Ramos (cell line): Measurements from ENCODE around the gene AHCTF1.

Experiments used
- in situ Hi-C: fragments of 300-500 bp; cut with MboI; formaldehyde crosslinking; loops from one replicate; pipeline ENCODE4 v1.14.3; 2022; ENCODE audit warnings: low sequenced_read_pairs; ENCODE audit not compliant: unreplicated experiment

The AHCTF1 gene

GRCh38 chr1:246931549-246932365 is at the start of gene AHCTF1:
Gene AHCTF1 (minus strand): TSS chr1:246931948. CDS start chr1:246918370, 13,578 bp downstream.
- in situ Hi-C loops, result no loop called here

- in situ Hi-C loops, result no loop called here
Measured at GRCh38 chr1:246978785-246979184, 47.0 kb upstream of the AHCTF1 start.

- in situ Hi-C loops, result no loop called here
Measured at GRCh38 chr1:246978281-246978680, 46.5 kb upstream of the AHCTF1 start.

- in situ Hi-C loops, result no loop called here
Measured at GRCh38 chr1:246971969-246972368, 40.2 kb upstream of the AHCTF1 start.

GRCh38 chr1:246971090-246971721 is 39.5 kb upstream of the AHCTF1 start:
- in situ Hi-C loops, result no loop called here

- in situ Hi-C loops, result no loop called here
Measured at GRCh38 chr1:246969621-246970020, 37.9 kb upstream of the AHCTF1 start.

- in situ Hi-C loops, result no loop called here
Measured at GRCh38 chr1:246966502-246966901, 34.8 kb upstream of the AHCTF1 start.

- in situ Hi-C loops, result no loop called here
Measured at GRCh38 chr1:246959944-246960693, 28.4 kb upstream of the AHCTF1 start.

GRCh38 chr1:246954126-246954525 is 22.4 kb upstream of the AHCTF1 start:
- in situ Hi-C loops, result no loop called here

GRCh38 chr1:246951413-246951812 is 19.7 kb upstream of the AHCTF1 start:
- in situ Hi-C loops, result no loop called here

- in situ Hi-C loops, result no loop called here
Measured at GRCh38 chr1:246949956-246950355, 18.2 kb upstream of the AHCTF1 start.

GRCh38 chr1:246947255-246947654 is 15.5 kb upstream of the AHCTF1 start:
- in situ Hi-C loops, result no loop called here

- in situ Hi-C loops, result no loop called here
Measured at GRCh38 chr1:246946366-246946765, 14.6 kb upstream of the AHCTF1 start.

- in situ Hi-C loops, result no loop called here
Measured at GRCh38 chr1:246934765-246935164, 3.0 kb upstream of the AHCTF1 start.

GRCh38 chr1:246933893-246934292 is 2.1 kb upstream of the AHCTF1 start:
- in situ Hi-C loops, result no loop called here

- in situ Hi-C loops, result no loop called here
Measured at GRCh38 chr1:246932366-246932700, 585 bp upstream of the AHCTF1 start.

- in situ Hi-C loops, result no loop called here
Measured at GRCh38 chr1:246930830-246931548, 759 bp downstream of the AHCTF1 start.

- in situ Hi-C loops, result no loop called here
Measured at GRCh38 chr1:246925997-246926626, 5.6 kb downstream of the AHCTF1 start.

GRCh38 chr1:246923900-246924299 is 7.8 kb downstream of the AHCTF1 start:
- in situ Hi-C loops, result no loop called here

GRCh38 chr1:246923482-246923881 is 8.3 kb downstream of the AHCTF1 start:
- in situ Hi-C loops, result no loop called here
